ENCODE data around the gene RNF138. TPM values are rescaled to one million over a fixed set of nuclear protein-coding genes. Genes with fewer than 3 reads are reported as not detected.

RNF138 gene
- total RNA-seq, 1 donor from 2014 or later: 24.6 TPM

DNA sequence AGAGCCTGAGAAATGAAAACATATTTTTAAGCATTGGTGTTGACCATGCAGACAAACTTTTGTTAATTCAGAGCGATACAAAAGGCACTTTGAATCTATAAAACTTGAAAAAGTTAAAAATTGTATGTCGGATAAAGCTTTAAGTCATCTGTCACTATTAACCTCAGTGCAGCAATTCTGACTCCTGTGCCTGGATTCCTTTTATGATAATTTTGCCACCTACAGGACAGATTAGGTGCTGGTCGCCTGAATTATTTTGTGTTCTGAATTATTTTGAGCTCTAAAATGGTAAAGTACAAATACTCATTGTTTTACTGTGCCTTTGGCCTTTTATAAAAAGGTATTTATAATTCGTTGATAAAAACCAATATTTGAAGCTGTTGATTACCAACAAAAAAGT, 19.4 kb upstream of the RNF138 start:
- Mint-ChIP-seq H3K36me3 (ENCODE audit: unreplicated experiment) (no peaks in the 10 kb centered on the region), H3K4me1 (ENCODE audit: low read depth, unreplicated experiment) (no peaks in the 10 kb centered on the region), H3K4me3 (ENCODE audit: unreplicated experiment) (no peak overlapping the region), H3K27me3 (ENCODE audit: unreplicated experiment) (no peaks in the 10 kb centered on the region), H3K27ac (ENCODE audit: unreplicated experiment) (no peak overlapping the region), H3K9me3 (ENCODE audit: unreplicated experiment) (peaks cover 2% of the 10 kb centered on the region)
- peak; percentile 44 for TF ChIP-seq CTCF (IDR thresholded peaks at IDR 0.05; ENCODE audit: partially characterized antibody, unreplicated experiment)
- no peak for DNase-seq

- no peak for DNase-seq
- Mint-ChIP-seq H3K27ac (ENCODE audit: unreplicated experiment) (no peak overlapping the region), H3K4me3 (ENCODE audit: unreplicated experiment) (no peak overlapping the region), H3K27me3 (ENCODE audit: unreplicated experiment) (no peaks in the 10 kb centered on the region), H3K9me3 (ENCODE audit: unreplicated experiment) (peaks cover 2% of the 10 kb centered on the region), H3K36me3 (ENCODE audit: unreplicated experiment) (no peaks in the 10 kb centered on the region), H3K4me1 (ENCODE audit: low read depth, unreplicated experiment) (no peaks in the 10 kb centered on the region)
- TF ChIP-seq CTCF (IDR thresholded peaks at IDR 0.05; ENCODE audit: partially characterized antibody, unreplicated experiment): no peak
These were observed 17.5 kb upstream of the RNF138 start for GRCh38 chr18:32074206-32074605.

GRCh38 chr18:32078845-32079244, 12.8 kb upstream of the RNF138 start:
- DNase-seq: no peak
- Mint-ChIP-seq H3K27me3 (ENCODE audit: unreplicated experiment) (no peaks in the 10 kb centered on the region), H3K36me3 (ENCODE audit: unreplicated experiment) (no peaks in the 10 kb centered on the region), H3K4me3 (ENCODE audit: unreplicated experiment) (no peak overlapping the region), H3K9me3 (ENCODE audit: unreplicated experiment) (peaks cover 2% of the 10 kb centered on the region), H3K27ac (ENCODE audit: unreplicated experiment) (no peak overlapping the region), H3K4me1 (ENCODE audit: low read depth, unreplicated experiment) (no peaks in the 10 kb centered on the region)
- no peak for TF ChIP-seq CTCF (IDR thresholded peaks at IDR 0.05; ENCODE audit: partially characterized antibody, unreplicated experiment)

DNA sequence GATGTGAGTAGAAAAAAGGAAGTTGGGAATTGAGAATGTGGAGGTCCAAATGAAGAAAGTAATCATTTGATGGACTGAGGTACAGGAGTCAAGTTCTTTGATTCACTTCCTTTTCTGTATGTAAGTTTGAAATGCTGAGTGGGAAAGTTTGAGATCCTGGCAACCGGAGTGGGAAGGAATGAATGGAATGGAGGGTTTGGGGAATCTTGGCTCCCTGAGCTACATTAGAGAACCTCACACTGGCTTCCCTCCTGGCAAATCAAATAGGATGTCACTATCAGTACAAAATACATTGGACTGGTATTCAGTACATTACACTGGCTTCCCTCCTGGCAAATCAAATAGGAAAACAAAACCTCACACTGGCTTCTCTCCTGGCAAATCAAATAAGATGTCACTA, 9.8 kb upstream of the RNF138 start:
- Mint-ChIP-seq H3K36me3 (ENCODE audit: unreplicated experiment) (no peaks in the 10 kb centered on the region), H3K4me3 (ENCODE audit: unreplicated experiment) (no peak overlapping the region), H3K4me1 (ENCODE audit: low read depth, unreplicated experiment) (no peaks in the 10 kb centered on the region), H3K27me3 (ENCODE audit: unreplicated experiment) (no peaks in the 10 kb centered on the region), H3K27ac (ENCODE audit: unreplicated experiment) (no peak overlapping the region), H3K9me3 (ENCODE audit: unreplicated experiment) (no peaks in the 10 kb centered on the region)
- no peak for TF ChIP-seq CTCF (IDR thresholded peaks at IDR 0.05; ENCODE audit: partially characterized antibody, unreplicated experiment)
- no peak for DNase-seq

DNA sequence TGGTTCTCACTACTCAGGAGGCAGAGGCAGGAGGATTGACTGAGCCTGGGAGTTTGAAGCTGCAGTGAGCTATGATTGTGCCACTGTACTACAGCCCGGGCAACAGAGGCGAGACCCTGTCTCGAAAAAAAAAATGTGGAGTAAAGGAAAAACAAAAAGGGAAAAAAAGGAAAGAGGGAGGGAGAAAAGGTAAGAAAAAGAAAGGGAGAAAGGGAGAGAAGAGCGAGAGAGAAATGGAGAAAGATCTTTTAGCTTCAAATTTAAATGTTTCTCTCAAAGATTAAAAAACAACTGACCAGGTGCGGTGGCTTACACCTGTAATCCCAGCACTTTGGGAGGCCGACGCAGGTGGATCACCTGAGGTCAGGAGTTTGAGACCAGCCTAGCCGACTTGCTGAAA, 7.9 kb upstream of the RNF138 start:
- no peak for DNase-seq
- H3K9me3 Mint-ChIP-seq (ENCODE audit: unreplicated experiment): no peaks in the 10 kb centered on the region
- TF ChIP-seq CTCF (IDR thresholded peaks at IDR 0.05; ENCODE audit: partially characterized antibody, unreplicated experiment): no peak
- no peaks in the 10 kb centered on the region for H3K4me1 Mint-ChIP-seq (ENCODE audit: low read depth, unreplicated experiment)
- H3K27ac Mint-ChIP-seq (ENCODE audit: unreplicated experiment): no peak overlapping the region
- no peaks in the 10 kb centered on the region for H3K36me3 Mint-ChIP-seq (ENCODE audit: unreplicated experiment)
- no peaks in the 10 kb centered on the region for H3K27me3 Mint-ChIP-seq (ENCODE audit: unreplicated experiment)
- H3K4me3 Mint-ChIP-seq (ENCODE audit: unreplicated experiment): no peak overlapping the region

All from glutamatergic neuron (in vitro differentiated cells).